ENCODE results near the gene CDH6.

DNA sequence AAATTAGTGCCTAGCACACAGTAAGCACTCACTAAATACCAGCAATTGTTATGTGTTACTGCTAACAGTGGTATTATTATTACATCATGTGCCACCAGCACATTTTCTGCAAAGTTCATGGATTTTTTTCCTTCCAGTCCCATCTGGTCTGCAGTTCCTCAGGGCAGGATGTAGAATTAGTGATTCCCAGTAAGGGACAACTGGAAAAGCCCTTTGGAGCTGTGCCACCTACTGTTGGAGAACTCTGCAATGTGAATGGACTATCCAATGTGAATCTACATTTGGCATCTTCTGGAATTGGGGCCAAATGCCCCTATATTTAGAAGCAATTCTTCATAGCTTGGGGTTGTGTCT is 154.0 kb downstream of the CDH6 start:
- TF ChIP-seq CTCF (IDR thresholded peaks at IDR 0.05; ENCODE audit: extremely low read depth in 1 of 2, insufficient read depth in 1 of 2, low read depth in 1 of 2, low read length in 2 of 2) (no peak), POLR2AphosphoS5 (IDR thresholded peaks at IDR 0.05; ENCODE audit: insufficient read depth, low read depth, low read length) (no peak), EZH2 (IDR thresholded peaks at IDR 0.05; ENCODE audit: borderline replicate concordance, low read depth, low read length, severe bottlenecking) (no peak), POLR2A (IDR thresholded peaks at IDR 0.05; ENCODE audit: low read depth, low read length) (no peak)
